BE2C (cell line): Measurements from ENCODE around the gene SKP2.

Experiments
- DNase-seq: peaks from one replicate; pipeline ENCODE4 v3.0.0-alpha.2; 2020
- H3K27me3 ChIP-seq: fragments of 250-450 bp; sonication (Bioruptor Pico); 2 replicates; pipeline ENCODE4 v1.5.1; 2020; ENCODE audit warnings: mild to moderate bottlenecking
- H3K36me3 ChIP-seq: fragments of 250-450 bp; sonication (Bioruptor Pico); 2 replicates; pipeline ENCODE4 v1.5.1; 2020; ENCODE audit warnings: mild to moderate bottlenecking
- H3K4me1 ChIP-seq: fragments of 250-450 bp; sonication (Bioruptor Pico); 2 replicates; pipeline ENCODE4 v1.5.1; 2020
- H3K4me3 ChIP-seq: 2 replicates; pipeline ENCODE4 v1.5.1; 2011; ENCODE audit warnings: low read depth, low read length
- H3K9me3 ChIP-seq: fragments of 250-450 bp; sonication (Bioruptor Pico); 2 replicates; pipeline ENCODE4 v1.5.1; 2020
- CTCF ChIP-seq: IDR thresholded peaks from 2 replicates; pipeline ENCODE4 v1.5.1; 2012; ENCODE audit warnings: mild to moderate bottlenecking, low read depth, low read length

Gene SKP2

GRCh38 chr5:36161361-36161760 is 9.4 kb downstream of the SKP2 start:
- Histone ChIP-seq H3K9me3 (no peaks in the 10 kb centered on the region), H3K4me1 (peaks cover 48% of the 10 kb centered on the region), H3K4me3 (peak overlapping the region; percentile 9; the same call in 1 of the 2 replicates), H3K36me3 (peaks cover 85% of the 10 kb centered on the region), H3K27me3 (no peaks in the 10 kb centered on the region)
- no peak for DNase-seq
- no peak for TF ChIP-seq CTCF

DNA sequence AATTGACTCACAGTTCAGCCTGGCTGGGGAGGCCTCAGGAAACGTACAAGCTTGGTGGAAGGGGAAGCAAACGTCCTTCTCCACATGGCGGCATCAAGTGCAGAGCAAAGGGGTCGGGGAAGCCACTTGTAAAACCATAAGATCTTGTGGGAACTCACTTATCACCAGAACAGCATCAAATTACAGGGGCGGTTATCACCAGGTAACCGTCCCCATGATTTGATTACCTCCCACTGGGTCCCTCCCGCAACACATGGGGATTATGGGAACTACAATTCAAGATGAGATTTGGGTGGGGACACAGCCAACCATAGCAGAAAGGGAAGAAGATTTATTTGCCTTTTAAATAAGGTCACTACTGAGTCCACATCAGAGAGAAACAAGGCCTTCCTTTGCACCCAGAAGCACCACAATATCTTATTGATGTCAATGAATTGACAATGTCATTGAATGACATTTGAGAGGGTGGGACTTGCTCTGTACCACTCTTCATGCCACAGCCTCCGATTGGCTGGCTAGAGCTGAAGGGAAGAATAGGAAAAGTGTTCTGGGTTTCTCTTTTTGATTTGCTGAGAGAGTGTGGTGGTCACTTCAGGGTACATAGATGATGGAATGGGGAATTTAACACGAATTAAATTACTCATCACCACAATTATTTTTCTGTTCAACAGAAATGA is 11.0 kb downstream of the SKP2 start:
- no peaks in the 10 kb centered on the region for H3K27me3 ChIP-seq
- TF ChIP-seq CTCF, result no peak
- no peaks in the 10 kb centered on the region for H3K9me3 ChIP-seq
- peaks cover 89% of the 10 kb centered on the region for H3K36me3 ChIP-seq
- peaks cover 37% of the 10 kb centered on the region for H3K4me1 ChIP-seq
- no peak overlapping the region for H3K4me3 ChIP-seq
- no peak for DNase-seq

DNA sequence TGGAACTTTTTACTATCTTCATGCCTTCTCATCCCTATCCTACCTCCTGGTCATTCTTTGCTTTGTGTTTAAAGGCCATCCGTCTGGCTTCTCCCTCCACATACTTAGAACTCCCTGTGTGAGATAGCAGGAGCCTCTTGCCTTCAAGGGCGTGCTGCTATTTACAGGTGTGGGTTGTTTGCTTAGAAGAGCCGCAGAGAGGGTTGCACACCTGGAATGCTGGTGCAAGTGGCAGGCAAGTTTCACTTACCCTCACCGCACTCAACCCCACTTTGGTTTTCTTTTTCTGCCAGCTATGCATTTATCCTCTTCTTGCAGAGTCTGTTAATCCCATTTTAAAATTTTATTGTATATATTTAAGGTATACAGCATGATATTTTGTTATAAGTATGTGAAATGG is 12.6 kb downstream of the SKP2 start:
- H3K36me3 ChIP-seq, result peaks cover 96% of the 10 kb centered on the region
- no peak for DNase-seq
- no peaks in the 10 kb centered on the region for H3K9me3 ChIP-seq
- H3K4me3 ChIP-seq, result no peak overlapping the region
- H3K4me1 ChIP-seq, result peaks cover 31% of the 10 kb centered on the region
- no peaks in the 10 kb centered on the region for H3K27me3 ChIP-seq
- no peak for TF ChIP-seq CTCF

DNA sequence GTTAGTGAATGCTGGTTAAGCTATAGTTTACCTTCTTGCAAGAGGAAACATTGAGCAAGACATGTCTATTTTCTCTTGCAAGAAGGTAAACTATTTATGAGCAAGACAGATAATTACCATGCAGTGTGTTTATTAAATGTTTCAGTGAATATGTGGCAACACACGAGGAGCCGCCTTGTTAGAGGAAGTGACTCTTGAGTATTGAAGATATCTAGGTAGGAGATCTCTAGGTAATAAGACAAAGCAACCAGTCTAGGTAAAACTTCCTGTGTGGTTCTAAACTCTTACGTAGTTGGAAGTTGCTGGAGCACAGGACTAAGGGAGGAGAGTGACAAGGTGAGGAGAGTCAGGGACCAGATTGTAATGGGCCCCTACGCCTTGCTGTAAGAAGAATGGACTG is 16.8 kb downstream of the SKP2 start:
- TF ChIP-seq CTCF, result no peak
- peaks cover 99% of the 10 kb centered on the region for H3K36me3 ChIP-seq
- no peaks in the 10 kb centered on the region for H3K27me3 ChIP-seq
- DNase-seq, result no peak
- no peak overlapping the region for H3K4me3 ChIP-seq
- peaks cover 2% of the 10 kb centered on the region; the same call in 1 of the 2 replicates for H3K4me1 ChIP-seq
- no peaks in the 10 kb centered on the region for H3K9me3 ChIP-seq

- Histone ChIP-seq H3K4me3 (no peak overlapping the region), H3K9me3 (no peaks in the 10 kb centered on the region), H3K27me3 (no peaks in the 10 kb centered on the region), H3K4me1 (peaks cover 2% of the 10 kb centered on the region; the same call in 1 of the 2 replicates), H3K36me3 (peaks cover 96% of the 10 kb centered on the region)
- DNase-seq, result no peak
- TF ChIP-seq CTCF, result no peak
These were observed 19.0 kb downstream of the SKP2 start for GRCh38 chr5:36170832-36171424.

GRCh38 chr5:36172599-36172998 is 20.7 kb downstream of the SKP2 start:
- Histone ChIP-seq H3K9me3 (no peaks in the 10 kb centered on the region), H3K4me1 (peaks cover 2% of the 10 kb centered on the region; the same call in 1 of the 2 replicates), H3K36me3 (peaks cover 95% of the 10 kb centered on the region), H3K27me3 (no peaks in the 10 kb centered on the region), H3K4me3 (no peak overlapping the region)
- DNase-seq, result no peak
- TF ChIP-seq CTCF, result no peak
